NCI-H2196 (cell line): ENCODE data around the gene PEMT.
"Not testable (repeated sequence)": the region's sequence is repeated elsewhere in the genome, so short reads cannot be mapped to it uniquely, and the experiment has no call there.

ENCODE experiments used
- DNase-seq: peaks from one replicate; lab custom pipeline; 2025; ENCODE audit not compliant: unreplicated experiment; lab: John Stamatoyannopoulos, UW

The PEMT gene, protein sequence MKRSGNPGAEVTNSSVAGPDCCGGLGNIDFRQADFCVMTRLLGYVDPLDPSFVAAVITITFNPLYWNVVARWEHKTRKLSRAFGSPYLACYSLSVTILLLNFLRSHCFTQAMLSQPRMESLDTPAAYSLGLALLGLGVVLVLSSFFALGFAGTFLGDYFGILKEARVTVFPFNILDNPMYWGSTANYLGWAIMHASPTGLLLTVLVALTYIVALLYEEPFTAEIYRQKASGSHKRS

DNA sequence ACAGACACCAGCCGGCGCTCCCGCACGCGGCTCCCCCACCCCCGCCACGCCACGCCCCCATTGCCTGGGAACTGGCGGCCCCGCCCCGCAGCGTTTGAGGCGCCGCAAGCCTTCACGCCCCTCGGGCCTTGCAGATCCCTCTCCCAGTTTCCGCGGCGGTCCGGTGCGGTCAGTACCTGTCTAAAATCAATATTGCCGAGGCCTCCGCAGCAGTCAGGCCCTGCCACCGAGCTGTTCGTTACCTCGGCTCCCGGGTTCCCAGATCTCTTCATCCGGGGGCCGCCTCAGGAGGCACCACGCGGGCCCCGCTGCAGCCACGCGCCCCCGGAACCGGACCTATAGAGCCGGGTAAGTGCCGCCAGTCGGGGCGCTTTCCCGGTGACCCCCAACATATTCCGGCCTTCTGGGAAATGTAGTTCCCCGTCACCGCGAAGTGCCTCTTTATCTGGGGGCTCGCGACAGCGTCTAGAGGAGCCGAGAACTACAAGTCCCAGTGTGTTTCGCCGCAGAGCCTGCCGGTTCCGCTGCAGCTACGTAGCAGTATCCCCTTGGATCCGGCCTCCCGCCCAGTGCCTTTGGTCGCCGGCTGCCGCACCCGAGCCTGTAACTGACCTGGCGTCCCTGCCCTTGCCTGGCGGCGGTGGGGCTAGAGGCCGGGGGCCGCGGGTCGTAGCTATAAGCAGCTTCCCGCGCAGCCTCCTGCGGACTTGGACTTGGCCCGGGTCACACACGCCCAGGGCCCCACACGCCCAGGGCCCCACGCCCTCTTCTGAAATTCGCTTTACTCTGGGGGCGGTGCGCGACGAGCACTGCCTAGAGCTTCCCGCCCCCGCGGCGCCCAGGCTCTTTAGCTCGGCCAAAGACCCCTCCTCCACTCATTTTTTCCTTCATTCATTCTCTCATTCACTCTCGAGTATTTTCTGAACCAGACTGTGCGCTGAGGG is at the start of gene PEMT:
Gene PEMT, minus strand, starts transcription at position 354 of the 944 bp plus-strand sequence. Its CDS starts 82 bp downstream, at position 272.
- peak; percentile 79 for DNase-seq

DNA sequence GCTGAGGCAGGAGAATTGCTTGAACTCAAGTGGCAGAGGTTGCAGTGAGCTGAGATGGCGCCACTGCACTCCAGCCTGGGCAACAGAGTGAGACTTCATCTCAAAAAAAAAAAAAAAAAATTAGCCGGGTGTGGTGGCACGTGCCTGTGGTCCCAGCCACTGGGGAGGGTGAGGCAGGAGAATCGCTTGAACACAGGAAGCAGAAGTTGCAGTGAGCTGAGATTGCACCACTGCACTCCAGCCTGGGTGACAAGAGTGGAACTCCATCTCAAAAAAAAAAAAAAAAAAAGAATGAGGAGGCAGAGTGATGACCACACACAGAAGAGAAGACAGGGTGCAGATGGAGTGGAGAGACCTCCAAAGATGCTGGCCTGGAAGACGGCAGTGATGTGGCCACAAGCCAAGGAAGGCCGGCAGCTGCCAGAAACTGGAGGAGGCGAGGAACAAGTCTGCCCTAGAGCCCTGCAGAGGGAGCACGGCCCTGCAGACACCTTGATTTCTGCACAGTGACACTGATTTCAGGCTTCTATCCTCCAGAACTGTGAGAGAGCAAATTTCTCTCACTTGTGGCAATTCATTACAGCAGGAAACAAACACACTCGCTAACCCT is 48.3 kb upstream of the PEMT start:
- not testable (repeated sequence) for DNase-seq

DNA sequence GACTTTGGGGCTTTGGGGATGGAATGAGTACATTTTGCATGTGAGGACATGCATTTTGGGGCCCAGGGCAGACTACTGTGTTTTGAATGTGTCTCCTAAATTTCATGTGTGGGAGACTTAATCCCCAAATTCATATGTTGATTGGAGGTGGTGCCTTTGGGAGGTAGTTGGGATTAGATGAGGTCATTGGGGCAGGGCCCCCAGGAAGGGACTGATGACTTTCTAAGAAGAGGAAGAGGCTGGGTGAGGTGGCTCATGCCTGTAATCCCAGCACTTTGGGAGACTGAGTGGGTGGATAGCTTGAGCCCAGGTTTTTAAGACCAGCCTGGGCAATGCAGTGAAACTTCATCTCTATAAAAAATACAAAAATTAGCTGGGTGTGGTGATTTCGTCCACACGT is 47.0 kb upstream of the PEMT start:
- DNase-seq, result no peak

DNA sequence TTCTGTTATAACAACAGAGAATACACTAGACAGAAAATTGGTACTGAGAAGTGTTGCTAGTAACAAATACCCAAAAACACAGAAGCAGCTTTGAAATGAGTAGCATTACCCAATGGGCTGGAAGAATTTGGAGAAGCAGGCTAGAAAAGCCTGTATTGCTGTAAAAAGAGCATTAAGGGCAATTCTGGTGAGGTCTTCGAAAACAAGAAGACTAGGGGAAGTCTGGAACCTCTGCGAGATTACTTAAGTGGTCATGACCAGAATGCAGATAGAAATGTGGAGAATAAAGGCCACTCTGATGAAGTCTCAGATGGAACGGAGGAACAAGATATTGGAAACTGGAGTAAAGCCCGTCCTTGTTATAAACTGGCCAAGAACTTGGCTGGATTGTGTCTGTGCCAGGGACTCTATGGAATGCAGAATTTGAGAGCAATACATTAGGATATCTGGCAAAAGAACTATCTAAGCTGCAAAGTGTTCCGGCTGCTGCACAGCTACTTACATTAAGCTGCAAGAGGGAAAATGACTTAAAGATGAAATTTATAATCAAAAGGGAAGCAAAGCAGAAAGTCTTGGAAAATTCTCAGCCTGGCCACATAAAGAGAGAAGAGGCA is 44.9 kb upstream of the PEMT start:
- DNase-seq, result no peak

DNA sequence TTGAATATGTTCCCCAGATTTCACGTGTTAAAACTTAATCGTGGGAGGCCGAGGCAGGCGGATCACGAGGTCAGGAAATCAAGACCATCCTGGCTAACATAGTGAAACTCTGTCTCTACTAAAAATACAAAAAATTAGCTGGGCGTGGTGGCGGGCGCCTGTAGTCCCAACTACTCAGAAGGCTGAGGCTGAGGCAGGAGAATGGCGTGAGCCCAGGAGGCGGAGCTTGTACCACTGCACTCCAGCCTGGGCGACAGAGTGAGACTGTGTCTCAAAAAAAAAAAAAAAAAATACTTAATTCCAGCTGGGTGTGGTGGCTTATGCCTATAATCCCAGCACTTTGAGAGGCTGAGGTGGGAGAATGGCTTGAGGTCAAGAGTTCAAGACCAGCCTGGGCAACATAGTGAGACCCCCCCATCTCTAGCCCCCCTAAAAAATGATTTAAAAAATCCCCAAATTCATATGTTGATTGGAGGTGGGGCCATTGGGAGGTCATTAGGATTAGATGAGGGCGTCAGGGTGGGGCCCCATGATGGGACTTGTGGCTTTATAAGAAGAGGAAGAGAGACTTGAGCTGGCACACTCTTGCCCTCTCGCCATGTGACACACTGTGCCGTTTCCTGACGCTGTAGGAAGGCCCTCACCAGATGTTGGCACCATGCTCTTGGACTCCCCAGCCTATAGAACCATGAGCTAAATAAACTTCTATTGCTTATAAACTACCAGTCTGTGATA is 44.2 kb upstream of the PEMT start:
- not testable (repeated sequence) for DNase-seq

DNA sequence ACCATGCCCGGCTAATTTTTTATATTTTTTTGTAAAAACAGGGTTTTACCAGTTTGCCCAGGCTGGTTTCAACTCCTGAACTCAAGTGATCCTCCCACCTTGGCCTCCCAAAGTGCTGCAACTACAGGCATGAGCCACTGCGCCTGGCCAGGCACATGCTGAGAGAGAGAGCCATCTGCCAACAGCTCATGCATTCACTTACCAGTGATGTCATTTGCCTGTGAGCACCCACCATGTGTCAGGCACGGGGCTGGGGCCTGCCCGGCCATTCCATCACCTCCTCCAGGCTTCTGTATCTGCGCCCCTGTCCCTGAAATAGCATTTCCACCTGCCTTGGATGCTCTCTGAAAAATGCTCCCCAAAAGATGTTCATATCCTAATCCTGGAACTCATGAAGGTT is 43.6 kb upstream of the PEMT start:
- DNase-seq, result no peak

DNA sequence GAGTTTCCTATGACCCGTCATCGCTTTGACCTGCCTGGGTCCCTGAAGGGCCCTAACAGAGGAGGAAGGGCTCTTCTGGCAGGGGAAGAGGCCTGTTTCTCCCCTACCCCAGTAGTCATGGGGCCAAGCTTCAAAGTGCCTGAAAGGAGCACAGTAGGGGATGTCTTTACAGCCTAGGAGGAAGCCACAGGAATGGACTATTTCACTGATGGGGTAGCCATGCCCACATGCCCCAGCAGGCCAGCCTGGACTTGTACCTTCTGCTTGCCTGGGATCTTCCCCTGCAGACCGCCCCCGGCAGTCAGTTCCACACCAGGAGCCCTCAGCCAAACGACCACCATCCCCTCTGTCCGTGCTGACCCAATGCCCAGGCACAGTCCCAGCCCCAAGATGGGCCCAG is 41.8 kb upstream of the PEMT start:
- no peak for DNase-seq

DNA sequence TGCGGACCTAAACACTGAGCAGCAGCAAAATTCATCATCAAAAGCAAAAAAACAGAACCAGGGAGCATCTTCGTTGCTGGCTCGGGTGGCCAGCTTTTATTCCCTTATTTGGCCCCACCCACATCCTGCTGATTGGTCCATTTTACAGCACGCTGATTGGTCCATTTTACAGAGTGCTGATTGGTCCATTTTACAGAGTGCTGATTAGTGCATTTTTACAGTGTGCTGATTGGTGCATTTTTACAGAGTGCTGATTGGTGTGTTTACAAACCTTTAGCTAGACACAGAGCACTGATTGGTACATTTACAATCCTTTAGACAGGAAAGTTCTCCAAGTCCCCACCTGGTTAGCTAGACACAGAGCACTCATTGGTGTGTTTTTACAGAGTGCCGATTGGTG is 41.2 kb upstream of the PEMT start:
- not testable (repeated sequence) for DNase-seq

DNA sequence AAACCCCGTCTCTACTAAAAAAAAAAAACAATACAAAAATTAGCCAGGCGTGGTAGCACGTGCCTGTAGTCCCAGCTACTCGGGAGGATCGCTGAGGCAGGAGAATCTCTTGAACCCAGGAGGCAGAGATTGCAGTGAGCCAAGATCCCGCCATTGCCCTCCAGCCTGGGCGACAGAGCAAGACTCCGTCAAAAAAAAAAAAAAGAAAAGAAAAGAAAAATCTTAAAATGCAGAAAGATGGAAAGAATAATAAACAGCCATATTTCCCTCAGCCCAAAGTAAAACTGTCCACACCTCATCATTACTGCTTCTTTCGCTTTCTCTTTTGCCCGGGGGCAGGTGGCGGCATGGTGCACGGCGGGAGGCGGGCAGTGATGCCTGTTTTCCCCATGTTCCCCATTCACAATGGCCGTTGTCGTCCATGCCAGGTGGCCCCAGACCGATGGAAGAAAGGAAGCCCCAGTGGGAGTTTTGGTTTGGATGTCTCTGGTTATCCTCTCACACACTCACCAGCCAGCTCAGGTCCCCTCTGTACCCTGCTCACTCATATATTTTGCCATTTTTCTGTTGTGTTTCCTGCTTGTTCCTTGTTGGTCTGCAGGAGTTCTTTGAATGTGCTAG is 37.0 kb upstream of the PEMT start:
- DNase-seq, result no peak

DNA sequence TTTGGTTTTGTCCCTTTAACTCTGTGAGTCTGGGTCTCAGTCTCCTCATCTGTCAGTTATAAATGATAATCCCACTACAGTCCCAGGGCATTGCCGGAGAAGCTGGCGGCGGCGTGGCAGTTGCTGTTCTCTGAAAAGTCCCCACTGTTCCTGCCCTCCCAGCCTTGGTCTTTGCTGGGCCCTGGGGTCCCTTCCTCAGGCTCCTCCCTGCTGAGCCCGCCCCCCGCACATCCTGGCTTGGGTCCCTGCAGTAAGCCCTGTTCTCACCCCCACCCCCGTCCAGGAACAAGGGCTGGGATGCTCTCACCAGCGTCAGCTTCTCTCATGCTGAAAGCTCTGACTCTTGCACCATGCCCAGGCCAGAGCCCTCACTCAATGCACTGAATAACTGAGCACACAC is 35.3 kb upstream of the PEMT start:
- no peak for DNase-seq

DNA sequence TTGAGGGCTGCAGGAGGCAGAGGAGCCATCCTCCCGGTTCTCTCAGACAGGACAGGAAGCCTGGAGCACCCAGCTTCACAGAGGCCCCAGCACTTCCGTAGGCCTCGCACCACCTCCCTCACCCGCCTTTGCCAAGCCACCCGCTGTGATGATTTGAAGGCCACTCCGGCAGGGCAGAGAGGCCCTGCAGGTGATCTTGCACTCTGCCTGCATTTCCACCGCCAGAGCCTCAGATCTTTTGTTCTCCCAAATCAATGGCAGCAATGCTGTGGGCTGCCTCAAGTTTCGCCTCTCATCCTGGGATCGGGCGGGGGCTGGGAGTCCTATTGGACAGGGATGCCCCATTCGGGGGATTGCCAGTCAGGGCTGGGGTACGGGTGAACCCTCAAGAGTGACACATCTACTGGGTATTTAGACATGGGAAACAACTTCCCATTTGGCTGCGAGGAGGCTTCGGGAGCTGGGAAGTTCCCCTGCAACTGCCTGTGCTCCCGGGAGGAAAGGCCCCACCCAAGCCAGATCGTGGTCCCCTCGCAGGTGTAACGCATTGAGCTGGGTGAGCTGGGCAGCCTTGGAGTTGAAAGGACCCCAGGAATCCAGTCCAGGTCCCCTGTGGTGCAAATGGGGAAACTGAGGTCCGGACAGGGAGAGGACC is 34.8 kb upstream of the PEMT start:
- DNase-seq, result peak; percentile 63

DNA sequence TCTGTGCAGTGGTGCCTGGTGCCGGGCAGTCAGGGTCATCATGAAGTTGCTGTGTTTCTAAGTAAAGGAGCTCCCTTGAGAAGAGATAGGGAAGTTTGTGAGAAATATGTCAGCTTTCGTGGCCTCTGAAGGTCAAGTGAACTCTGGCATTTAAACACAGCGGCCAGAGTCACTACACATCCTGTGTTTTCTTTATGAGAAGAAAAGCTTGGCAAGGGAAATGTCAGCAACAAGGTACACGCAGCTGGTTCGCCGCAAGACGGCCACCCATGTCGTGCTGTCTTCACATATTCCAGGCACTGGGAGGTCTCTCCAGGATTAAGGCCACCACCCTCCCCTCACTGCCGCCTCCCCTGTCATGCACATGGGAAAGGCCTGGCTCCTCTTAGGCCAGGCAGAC is 33.2 kb upstream of the PEMT start:
- no peak for DNase-seq

DNA sequence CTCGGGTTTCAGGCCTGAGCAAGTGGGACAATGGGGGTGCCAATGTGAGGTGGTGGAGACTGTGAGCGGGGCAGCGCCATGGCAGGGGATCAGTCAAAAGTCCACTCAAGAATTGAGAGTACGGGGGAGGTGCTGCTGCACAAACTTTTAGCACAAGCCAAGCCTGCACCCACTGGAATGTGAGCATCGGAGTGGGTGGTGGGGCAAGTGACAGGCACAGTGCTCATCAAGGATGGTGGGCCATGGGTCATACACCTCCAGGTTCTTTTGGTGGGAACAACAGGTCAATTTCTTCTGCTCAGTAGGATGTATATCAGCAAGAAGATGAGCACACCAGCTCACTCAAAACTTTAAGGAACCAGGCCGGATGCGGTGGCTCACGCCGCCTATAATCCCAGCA is 32.4 kb upstream of the PEMT start:
- no peak for DNase-seq

DNA sequence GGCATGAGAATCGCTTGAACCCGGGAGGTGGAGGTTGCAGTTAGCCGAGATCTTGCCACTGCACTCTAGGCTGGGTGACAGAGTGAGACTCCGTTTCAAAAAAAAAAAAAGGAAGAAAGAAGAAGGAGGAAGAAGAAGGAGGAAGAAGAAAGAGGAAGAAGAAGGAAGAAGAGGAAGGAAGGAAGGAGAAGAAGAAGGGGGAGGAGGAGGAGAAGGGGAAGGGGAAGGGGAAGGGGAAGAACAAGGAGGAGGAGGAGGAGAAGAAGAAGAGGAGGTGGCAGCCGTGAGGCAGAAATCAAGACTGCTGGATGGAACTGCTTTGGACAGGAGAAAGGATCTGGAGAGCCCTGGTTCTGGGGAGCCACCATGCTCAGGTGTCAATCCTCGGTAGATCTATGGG is 29.7 kb upstream of the PEMT start:
- no peak for DNase-seq

DNA sequence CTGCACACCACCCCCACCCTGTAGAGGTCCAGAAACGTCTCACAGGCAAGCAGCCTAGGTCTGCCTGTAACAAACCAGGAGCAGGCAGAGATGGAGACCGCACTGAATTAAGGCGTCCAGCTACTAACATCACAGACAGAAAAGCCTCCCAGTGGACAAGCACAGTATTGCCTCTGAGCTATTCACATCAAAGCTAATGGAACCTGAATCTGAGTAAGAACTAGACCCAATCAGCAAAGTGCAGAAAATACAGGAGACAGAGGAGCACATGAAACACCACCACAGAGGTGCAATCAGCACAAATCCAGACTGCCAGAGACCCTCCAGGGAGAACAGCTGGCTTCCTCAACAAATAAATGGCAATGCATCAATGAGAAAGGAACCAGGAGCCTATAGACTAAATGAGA is 22.2 kb upstream of the PEMT start:
- peak; percentile 23 for DNase-seq

DNA sequence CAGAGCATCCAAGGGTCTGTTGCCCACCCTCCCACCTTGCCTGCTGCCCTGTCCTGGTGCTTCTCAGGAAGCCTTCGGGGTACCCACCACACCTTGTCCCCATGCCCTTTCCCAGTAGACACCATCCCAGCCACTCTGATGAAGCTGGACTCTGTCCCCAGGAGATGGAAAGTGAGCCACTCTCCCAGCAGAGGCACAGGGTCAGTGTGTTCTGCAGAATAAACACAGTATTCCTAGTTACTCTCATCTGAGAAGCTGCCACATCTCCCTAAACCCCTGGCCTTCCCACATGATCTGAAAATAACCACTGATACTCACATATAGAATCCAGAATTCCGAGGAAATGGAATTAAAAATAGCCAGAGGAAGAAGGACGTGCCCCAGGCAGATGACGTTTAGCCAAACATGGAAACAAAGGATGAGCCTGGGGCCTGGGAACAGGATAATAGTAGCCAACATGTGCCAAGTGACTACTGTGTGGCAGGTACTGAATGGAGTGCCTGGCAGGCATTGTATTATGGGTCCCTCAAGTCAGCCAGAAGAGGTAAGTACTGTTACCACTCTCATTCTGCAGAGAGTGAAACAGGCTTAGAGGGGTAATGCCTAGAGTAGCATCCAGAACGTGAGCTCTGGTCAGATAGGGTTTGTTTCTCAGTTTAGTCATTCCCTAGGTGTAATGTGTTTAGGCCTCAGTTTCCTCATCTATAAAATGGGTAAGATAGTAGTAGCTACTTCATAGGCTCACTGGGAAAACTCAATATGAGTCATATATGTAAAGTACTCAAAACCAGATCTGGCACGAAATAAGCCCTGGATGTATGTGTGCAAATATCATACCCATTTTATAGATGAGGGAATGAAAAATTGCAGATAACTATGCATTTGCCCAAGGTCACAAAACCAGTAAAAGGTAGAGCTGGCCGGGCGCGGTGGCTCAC is 20.8 kb upstream of the PEMT start:
- no peak for DNase-seq

DNA sequence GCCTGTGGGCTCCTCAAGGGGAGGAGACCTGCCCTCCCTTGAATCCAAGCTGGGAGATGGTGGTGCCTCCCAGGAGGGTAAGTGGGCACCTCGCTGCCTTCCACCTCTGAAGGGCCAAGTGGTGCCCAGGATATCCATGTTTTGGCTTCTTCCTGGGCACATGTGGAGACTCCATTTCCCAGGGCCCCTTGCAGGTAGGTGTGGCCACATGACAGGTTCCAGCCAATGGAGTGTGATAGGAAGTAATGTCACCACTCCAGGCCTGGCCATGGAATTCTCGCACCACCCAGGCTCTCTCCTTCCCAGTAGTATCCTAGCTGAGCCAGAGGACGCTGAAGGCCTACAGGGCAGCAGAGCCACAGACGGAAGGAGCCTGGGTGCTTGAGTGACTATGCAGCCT is 17.6 kb upstream of the PEMT start:
- DNase-seq, result no peak

DNA sequence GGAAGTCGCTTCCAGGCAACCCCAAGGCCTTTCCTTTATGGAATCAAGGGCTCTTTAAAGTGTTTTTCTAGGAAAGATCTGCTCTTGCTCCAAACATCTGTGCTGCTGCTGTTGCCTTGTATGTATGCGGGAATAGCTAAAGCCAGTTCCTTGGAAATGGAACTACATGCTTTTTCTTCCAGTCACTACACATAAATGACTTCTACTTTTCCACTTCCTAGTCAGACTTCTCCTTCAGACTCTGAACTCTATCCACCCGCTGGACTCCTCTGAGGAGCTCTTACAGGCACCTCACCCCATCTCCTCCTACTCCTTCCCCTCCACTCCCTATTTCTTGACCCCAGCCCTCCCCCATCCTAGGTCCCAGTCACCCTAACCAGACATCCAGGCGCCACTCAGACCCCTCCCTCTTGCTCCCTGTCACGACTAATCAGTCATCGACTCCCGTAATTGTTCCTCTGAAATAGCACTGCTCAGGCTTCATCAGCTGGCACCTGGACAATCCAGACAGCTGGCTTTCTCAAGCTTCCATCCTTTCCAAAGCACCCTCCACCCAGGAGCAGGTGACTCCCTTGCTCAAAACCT is 15.0 kb upstream of the PEMT start:
- DNase-seq, result no peak

DNA sequence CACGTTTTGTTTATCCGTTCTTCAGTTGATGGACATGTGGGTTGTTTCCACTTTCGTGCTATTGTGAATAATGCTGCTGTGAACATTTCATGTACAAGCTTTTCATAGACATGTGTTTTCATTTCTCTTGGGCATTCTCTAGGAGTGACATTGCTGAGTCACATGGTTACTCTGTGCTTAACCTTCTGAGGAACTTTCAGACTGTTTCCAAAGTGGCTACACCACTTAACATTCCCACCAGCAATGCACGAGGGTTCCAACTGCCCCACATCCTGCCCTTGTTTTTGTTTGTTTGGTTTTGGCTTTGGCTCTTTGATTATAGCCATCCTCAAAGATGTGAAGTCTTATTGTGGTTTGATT is 14.2 kb upstream of the PEMT start:
- no peak for DNase-seq
